Keratinocyte (primary cell): Measurements from ENCODE around the gene GSPT2.

Experiments
- EZH2 ChIP-seq: IDR thresholded peaks from one replicate; pipeline ENCODE4 v1.6.1; 2012; ENCODE audit warnings: inconsistent platforms, mild to moderate bottlenecking, low read length, moderate library complexity
- TF ChIP-seq, protein P1 (sequence below), 3 experiments: IDR thresholded peaks in 1 of 3; conservative IDR thresholded peaks in 1 of 3; optimal IDR thresholded peaks in 1 of 3; 2 replicates in 2 of 3; 3 replicates in 1 of 3; pipeline versions ENCODE3 to v1.5.1; 2011; ENCODE audit warnings: low read length in 3 of 3, mild to moderate bottlenecking in 3 of 3, moderate library complexity in 2 of 3, control low read depth in 1 of 3, inconsistent platforms in 1 of 3; ENCODE audit not compliant: insufficient read depth in 2 of 3; ENCODE audit errors: extremely low read depth in 1 of 3

DNA sequence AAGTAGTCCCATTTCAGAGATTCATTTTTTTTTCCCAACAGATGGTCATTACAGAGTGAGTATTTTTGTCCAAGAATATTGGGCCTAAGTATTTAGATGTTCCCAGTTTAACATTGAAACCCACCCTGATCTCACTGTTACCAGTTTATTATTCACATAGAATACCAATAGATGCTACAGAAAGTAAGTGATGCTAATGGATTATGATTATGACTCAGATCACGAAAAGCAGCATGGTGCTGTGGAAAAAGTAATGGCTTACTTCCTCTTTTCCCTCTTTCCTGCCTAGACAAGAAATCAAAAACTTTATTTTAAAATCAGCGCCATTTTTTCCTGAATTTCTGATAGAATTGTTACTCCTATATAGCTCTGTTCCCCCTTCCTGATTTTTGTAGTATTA is 51.9 kb downstream of the GSPT2 start:
- no peak for TF ChIP-seq EZH2
- TF ChIP-seq, protein P1, sequence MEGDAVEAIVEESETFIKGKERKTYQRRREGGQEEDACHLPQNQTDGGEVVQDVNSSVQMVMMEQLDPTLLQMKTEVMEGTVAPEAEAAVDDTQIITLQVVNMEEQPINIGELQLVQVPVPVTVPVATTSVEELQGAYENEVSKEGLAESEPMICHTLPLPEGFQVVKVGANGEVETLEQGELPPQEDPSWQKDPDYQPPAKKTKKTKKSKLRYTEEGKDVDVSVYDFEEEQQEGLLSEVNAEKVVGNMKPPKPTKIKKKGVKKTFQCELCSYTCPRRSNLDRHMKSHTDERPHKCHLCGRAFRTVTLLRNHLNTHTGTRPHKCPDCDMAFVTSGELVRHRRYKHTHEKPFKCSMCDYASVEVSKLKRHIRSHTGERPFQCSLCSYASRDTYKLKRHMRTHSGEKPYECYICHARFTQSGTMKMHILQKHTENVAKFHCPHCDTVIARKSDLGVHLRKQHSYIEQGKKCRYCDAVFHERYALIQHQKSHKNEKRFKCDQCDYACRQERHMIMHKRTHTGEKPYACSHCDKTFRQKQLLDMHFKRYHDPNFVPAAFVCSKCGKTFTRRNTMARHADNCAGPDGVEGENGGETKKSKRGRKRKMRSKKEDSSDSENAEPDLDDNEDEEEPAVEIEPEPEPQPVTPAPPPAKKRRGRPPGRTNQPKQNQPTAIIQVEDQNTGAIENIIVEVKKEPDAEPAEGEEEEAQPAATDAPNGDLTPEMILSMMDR (optimal IDR thresholded peaks at IDR 0.05 in 1 of 3, IDR thresholded peaks at IDR 0.05 in 1 of 3, conservative IDR thresholded peaks at IDR 0.05 in 1 of 3; ENCODE audit: extremely low read depth in 1 of 3, insufficient read depth in 2 of 3, low read length in 3 of 3), result no peak
